Kidney (tissue), 14 donors: ENCODE data around the gene ACOXL. TPM values are rescaled to one million over a fixed set of nuclear protein-coding genes. Genes with fewer than 3 reads are reported as not detected.

Experiments used
- DNase-seq, 5 donors: peaks; one replicate each; pipeline ENCODE4 v3.0.0-alpha.2; 2013 to 2020
- FAIRE-seq: peaks from 2 replicates; lab custom pipeline; 2012; peaks lifted over from hg19 to GRCh38; lab: Jason Lieb, UNC
- H3K27ac ChIP-seq, 2 donors: one replicate each; pipeline ENCODE4 v1.7.0; 2013; ENCODE audit warnings: low read depth in 2 of 2, low read length in 2 of 2, inconsistent platforms in 1 of 2
- H3K27me3 ChIP-seq: one replicate; pipeline ENCODE4 v1.7.1; 2013; ENCODE audit warnings: low read length, inconsistent platforms; ENCODE audit not compliant: control insufficient read depth, insufficient read depth
- H3K36me3 ChIP-seq, 3 donors: one replicate each; pipeline versions ENCODE4 v1.7.0 to v1.7.1; 2013; ENCODE audit warnings: low read length in 3 of 3, control low read depth in 1 of 3, inconsistent platforms in 1 of 3; ENCODE audit not compliant: insufficient read depth in 3 of 3, control insufficient read depth in 2 of 3
- H3K4me1 ChIP-seq, 3 donors: one replicate each; pipeline versions ENCODE4 v1.7.0 to v1.7.1; 2013; ENCODE audit warnings: low read length in 3 of 3, inconsistent platforms in 1 of 3, low read depth in 1 of 3; ENCODE audit not compliant: control insufficient read depth in 2 of 3, insufficient read depth in 2 of 3
- H3K4me3 ChIP-seq, 3 donors: one replicate each; pipeline versions ENCODE4 v1.7.0 to v1.8.1; 2013; ENCODE audit warnings: low read length in 3 of 3, control low read depth in 1 of 3, inconsistent platforms in 1 of 3
- H3K9ac ChIP-seq, 3 donors: one replicate each; pipeline versions ENCODE4 v1.7.0 to v1.7.1; 2013; ENCODE audit warnings: low read length in 3 of 3, control low read depth in 1 of 3, inconsistent platforms in 1 of 3
- H3K9me3 ChIP-seq, 3 donors: one replicate each; pipeline versions ENCODE4 v1.7.0 to v1.7.1; 2013; ENCODE audit warnings: low read length in 3 of 3, control low read depth in 1 of 3, inconsistent platforms in 1 of 3; ENCODE audit not compliant: control insufficient read depth in 2 of 3, insufficient read depth in 1 of 3
- CTCF ChIP-seq: IDR thresholded peaks from 3 replicates; pipeline ENCODE4 v1.5.1; 2012; ENCODE audit warnings: mild to moderate bottlenecking, moderate library complexity, borderline replicate concordance; ENCODE audit not compliant: insufficient read depth; ENCODE audit errors: extremely low read depth
- intact Hi-C: fragments of 100-400 bp; cut with DNase I; formaldehyde crosslinking; loops from one replicate; pipeline ENCODE4 v1.11.1; 2022
- polyA plus RNA-seq: library from polyadenylated mRNA; stranded (reverse); fragments of 350-450 nt; fragmentation: Illumina TruSeq; extraction: RNeasy Lipid Tissue Mini Kit (QIAGEN cat#74804); gene quantifications from one replicate; pipeline ENCODE4 v1.2.3, GENCODE V29; 2014; ENCODE audit warnings: low read depth, low replicate concordance; ENCODE audit not compliant: insufficient read depth
- total RNA-seq: library from RNA; stranded (reverse); fragmentation: NEBNext Ultra II Directional; extraction: Animal tissue kit (Norgen Biotek cat#: 25700); gene quantifications from one replicate; pipeline ENCODE4 v1.2.1, GENCODE V29; 2021
- donor health status: control.
- donor health status: control.
- donor health status: control.
- donor health status: control.
- donor health status: control.
- donor health status: DM: yes; HTN: yes; CAD: no.
- donor health status: Normal renal cell carcinoma (clear cell type).

Gene ACOXL
- total and polyA plus RNA-seq, 2 donors from 2014 or later, result 2.0 TPM; not detected in 1

DNA sequence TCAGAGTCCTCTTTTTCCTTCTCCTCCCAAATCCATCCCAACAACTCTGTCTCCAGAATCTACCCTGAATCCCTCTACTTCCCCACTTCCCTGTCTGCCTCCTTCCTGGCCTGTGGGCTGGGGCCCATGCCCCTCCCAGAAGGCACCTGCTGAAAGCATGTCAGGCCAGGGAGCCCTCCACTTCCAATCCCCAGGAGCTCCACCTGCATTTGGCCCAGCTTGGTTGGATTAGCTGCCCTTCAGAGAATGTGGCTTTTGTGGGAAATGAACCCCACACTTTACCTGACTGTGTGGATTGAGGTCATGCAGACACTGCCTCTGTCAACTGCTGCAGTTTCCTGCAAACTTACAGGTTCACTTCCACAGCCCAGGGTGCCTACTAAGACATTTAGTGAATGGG lies 58.5 kb downstream of the ACOXL start:
- no peaks in the 10 kb centered on the region for H3K36me3 ChIP-seq
- no peak overlapping the region for H3K27ac ChIP-seq
- DNase-seq, result no peak
- intact Hi-C loops, result no loop called here
- no peaks in the 10 kb centered on the region for H3K27me3 ChIP-seq
- FAIRE-seq, result no peak
- no peak overlapping the region for H3K9ac ChIP-seq
- no peak for TF ChIP-seq CTCF
- no peaks in the 10 kb centered on the region for H3K9me3 ChIP-seq
- no peaks in the 10 kb centered on the region for H3K4me1 ChIP-seq
- H3K4me3 ChIP-seq, result no peak overlapping the region

DNA sequence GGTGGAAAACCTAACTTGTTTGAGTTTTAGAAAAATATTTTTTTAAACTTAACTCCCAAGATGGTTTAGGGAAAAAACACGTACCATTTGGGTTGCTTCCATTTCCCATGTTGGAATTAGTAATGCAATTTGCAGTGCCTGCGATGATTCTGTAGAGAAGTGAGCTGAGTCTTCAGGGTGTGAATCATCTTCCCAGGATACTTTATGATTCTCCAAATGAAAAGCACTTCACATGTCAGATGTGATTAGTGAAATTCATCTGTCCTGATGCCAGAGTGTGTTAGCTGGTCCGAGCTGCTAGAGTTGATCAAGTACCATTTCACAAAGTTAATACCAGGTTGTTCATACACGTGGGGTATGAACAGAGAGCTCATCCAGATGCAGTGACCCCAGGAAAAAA lies 59.1 kb downstream of the ACOXL start:
- Histone ChIP-seq H3K9ac (no peak overlapping the region), H3K27me3 (no peaks in the 10 kb centered on the region), H3K27ac (no peak overlapping the region), H3K9me3 (no peaks in the 10 kb centered on the region), H3K36me3 (no peaks in the 10 kb centered on the region), H3K4me1 (no peaks in the 10 kb centered on the region), H3K4me3 (no peak overlapping the region)
- no peak for DNase-seq
- FAIRE-seq, result no peak
- intact Hi-C loops, result no loop called here
- no peak for TF ChIP-seq CTCF

DNA sequence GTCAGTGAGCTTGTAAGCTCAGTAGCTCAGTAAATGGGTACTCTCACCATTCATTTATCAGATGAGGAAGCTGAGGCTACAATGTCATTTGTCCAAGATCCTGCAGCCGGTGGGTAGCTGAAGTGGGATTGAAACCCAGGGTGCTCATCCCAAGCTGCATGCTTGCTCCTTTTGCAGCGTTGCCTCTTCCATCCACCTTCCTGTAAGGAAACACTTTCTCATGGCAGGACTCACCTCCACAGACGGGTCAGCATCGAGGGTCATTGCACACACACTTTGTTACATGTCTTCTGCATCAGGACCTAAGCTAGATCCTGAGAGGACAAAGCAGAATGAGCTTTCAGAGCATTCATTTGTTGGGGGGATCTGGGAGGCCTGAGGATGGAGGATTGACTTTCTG lies 60.7 kb downstream of the ACOXL start:
- H3K4me3 ChIP-seq, result no peak overlapping the region
- DNase-seq, result no peak
- H3K9me3 ChIP-seq, result no peaks in the 10 kb centered on the region
- no peaks in the 10 kb centered on the region for H3K27me3 ChIP-seq
- no peak overlapping the region for H3K9ac ChIP-seq
- FAIRE-seq, result no peak
- no peak for TF ChIP-seq CTCF
- no peak overlapping the region for H3K27ac ChIP-seq
- intact Hi-C loops, result no loop called here
- H3K36me3 ChIP-seq, result no peaks in the 10 kb centered on the region
- no peaks in the 10 kb centered on the region for H3K4me1 ChIP-seq

DNA sequence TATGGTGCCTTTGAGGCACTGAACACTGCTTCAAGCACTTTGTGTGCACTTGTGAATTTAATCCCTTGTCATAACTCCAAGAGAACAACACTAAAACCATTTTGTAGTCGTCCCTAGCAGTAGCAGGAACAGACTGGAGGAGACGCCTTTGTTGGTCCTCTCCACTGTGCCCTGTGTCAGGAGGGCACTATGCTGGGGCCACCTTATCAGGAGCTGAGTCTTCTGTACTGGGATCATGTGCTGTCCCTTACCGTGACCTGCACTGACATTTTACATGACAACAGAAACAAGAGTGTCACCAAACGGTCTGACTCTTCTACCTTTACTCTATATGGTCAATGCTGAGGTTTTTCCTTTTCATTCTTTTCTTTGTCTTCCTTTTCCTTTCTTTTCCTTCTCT lies 62.0 kb downstream of the ACOXL start:
- no peak for TF ChIP-seq CTCF
- H3K4me1 ChIP-seq, result no peaks in the 10 kb centered on the region
- intact Hi-C loops, result no loop called here
- no peak for DNase-seq
- no peaks in the 10 kb centered on the region for H3K27me3 ChIP-seq
- no peaks in the 10 kb centered on the region for H3K36me3 ChIP-seq
- no peak for FAIRE-seq
- no peak overlapping the region for H3K27ac ChIP-seq
- H3K9ac ChIP-seq, result no peak overlapping the region
- H3K4me3 ChIP-seq, result no peak overlapping the region
- H3K9me3 ChIP-seq, result no peaks in the 10 kb centered on the region
